Superior temporal gyrus (tissue), 1 donor: ENCODE results near the gene MSANTD7.

ENCODE experiments used
- DNase-seq: peaks from one replicate; pipeline ENCODE4 v3.0.0-alpha.2; 2016; ENCODE audit errors: extremely low spot score

Gene MSANTD7

DNA sequence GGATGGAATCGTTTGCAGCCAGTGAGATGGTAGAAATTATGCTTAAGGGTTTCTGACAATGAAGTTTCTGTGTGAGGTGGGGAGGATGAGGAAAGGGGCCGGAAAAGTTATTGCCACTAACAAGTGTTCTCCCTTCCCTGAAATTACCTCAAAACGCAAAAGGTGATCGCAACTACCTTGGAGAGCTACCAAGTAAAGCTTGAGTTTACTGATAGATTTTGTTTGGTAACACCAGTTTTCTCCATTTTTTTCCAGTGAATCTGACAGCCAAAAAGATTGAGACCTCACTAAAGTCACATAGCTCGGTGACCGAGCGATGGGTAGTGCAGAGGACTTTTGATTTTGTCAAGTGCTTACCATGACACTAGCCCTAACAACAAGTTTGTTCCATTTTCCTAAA is 42.1 kb downstream of the MSANTD7 start:
- no peak for DNase-seq

DNA sequence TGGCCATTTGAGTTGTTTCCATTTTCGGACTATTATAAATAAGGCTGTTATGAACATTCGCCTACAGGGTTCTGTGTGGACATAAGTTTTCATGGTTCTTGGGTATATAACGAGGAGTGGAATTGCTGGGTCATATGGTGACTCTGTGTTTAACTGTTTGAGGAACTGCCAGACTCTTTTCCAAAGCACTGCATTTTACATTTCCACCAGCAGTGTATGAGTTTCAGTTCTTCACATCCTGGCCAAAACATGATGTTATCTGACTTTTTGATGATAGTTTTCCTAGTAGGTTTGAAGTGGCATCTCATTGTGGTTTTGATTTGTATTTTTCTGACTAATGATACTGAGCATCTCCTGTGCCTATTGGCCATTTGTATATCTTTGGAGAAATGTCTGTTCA is 46.0 kb downstream of the MSANTD7 start:
- DNase-seq, result no peak
